GM18498 (cell line): ENCODE results near the gene GASK1B.

Experiments
- ATAC-seq: cut with Tn5 transposase; IDR thresholded peaks from one replicate; pipeline ENCODE4 v1.9.1; 2021; ENCODE audit warnings: mild to moderate bottlenecking, moderate library complexity; ENCODE audit not compliant: unreplicated experiment

The GASK1B gene

DNA sequence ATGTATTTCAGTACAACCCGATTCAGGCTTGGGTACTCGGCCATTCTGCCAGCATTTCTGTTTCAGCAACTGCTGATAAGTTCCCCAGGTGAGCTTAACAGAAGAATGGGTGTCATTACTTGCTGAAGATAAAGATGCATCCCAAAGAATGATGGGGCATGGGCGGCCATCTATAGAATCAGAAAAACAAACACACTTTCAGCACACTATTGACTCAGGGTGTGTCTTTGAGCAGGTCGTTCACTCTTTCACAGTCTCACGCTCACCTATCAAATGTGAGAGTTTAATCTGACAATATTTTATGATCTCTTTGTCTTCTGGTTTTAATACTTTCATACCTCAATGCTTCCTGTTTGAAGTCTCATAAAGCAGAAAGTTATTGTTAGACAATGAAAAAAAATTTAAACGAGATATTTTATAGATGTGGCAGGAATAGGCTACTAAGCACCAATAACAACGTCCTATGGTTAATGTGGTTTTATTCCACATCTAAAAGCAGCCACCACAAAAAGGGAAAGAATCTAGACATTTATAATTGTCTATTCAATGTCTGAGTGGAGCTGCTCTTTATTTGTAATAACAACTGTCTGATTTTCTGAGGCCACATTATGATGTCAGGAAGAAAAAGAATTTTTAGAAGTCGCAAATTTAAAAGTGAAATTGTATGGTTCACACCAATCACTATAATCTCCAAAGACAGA lies 17.0 kb downstream of the GASK1B start:
- ATAC-seq, result no peak

DNA sequence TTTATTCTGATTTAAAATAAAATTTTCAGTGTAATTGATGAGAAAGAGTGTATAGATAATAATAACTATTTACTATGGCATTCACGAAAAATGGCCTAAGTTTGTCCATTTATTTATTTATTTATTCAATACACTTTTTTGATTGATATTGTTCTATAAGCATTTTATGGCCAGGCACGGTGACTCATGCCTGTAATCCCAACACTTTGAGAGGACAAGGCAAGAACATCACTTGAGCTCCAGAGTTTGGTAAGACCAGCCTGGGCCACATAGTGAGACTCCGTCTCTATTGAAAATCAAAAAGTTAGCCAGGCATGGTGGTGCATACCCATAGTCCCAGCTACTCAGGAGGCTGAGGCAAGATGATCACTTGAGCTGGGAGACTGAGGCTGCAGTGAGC lies 25.7 kb downstream of the GASK1B start:
- no peak for ATAC-seq

DNA sequence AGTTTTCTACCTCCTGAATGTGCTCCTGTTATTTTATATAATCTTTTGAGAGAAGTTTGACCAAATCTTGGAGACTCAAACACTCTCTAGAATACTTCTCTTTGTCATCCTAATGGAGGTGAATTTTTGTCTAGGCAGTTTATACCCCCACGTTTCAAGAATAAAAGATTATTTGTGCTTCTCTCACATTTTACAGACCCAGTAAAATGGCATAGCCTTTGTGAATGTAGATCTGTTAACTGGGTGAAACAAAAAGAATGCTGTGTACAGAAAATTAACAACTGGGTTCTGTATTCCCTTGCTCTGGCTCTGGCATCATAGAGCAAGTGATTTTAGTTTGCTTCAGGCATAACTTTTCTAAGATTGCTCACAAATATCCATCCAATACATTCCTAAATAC lies 26.1 kb downstream of the GASK1B start:
- ATAC-seq, result no peak

DNA sequence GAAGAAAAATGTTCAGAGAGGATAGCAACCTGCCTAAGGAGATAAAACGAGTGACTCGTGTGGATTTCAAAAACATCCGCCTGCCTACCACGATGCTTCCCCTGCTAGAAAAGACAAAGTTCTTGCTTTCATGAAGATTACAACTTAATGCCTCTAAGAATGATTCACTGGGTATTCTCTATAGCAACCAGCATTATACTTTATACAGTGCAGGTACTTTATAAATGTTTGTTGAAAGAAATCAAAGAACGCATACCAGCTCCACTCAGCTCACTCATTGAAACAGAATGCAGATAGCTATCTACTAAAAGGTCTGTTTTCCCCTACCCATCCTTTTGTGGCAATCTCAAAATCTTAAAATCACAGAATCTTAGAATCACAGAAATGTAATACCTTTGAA lies 33.7 kb downstream of the GASK1B start:
- ATAC-seq, result no peak

DNA sequence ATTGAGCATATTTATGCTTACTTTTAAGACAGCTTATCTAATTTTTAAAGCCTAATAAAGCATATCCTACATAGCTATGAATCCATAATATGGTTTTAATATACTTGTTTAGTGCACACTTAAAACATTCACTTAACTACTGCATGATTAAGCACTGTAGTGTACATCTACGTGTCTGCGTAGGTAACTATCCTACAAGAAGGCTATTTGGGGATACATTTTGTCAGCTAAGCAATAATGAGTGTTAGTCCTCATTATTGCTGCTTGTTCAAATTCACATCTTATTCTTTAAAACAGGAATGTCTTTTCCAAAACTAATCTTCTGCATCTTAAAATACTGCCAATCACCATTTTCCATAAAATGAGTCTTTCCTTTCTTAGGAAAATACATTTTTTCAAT lies 38.6 kb downstream of the GASK1B start:
- no peak for ATAC-seq

DNA sequence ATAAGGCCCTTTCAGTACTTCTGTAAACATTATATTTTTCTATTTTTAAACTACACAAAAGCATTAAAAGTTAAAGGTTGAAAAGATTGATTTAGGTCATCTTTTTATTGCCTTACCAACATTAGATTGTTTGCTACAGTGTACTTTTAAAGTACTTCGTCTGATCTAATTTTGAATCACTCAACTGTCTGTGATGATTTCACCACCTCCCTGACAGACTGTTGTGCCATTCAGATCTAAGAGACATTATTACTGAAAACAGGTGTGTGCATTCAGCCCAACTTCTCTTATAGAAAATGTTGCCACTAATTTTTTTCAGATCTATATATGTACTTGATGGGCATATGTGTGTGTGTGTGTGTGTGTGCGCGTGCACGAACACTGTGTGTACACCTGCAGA lies 39.3 kb downstream of the GASK1B start:
- ATAC-seq, result no peak

DNA sequence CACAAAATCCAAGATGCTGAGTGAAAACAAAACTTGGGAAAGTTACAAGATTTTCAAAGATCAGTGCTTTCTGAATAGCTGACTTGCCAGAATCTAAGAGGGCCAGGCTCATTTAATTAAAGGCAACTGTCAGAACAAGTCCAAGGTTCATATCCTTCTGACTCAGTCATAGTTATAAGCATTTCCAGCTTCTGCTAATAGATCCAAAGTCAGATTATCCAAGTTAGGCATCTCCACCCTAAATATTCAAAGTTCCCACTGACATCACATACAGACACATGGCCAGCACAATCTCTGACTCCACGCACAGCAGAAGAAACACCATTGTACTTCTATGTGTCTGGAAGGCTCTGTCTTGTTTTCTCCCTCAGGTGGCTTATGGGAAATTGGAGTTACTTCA lies 41.8 kb downstream of the GASK1B start:
- ATAC-seq, result no peak

DNA sequence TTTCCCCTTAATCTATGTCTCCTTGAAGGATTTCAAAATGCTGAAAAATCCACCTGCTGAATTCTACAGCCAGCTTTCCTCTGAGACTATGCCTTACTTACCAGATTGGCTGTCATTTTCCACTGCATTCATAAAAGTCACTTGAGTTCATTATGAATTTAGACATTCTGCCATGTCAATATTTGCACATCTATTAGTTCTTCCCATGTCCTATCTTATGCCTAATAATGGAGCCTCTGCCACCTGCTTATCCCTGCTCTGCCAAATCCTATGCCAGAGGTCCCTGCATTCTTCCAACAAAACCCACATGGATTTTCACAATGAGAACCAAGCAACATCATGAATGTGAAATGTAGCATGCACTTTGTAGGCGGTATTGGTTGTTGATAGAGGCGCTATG lies 42.6 kb downstream of the GASK1B start:
- no peak for ATAC-seq

DNA sequence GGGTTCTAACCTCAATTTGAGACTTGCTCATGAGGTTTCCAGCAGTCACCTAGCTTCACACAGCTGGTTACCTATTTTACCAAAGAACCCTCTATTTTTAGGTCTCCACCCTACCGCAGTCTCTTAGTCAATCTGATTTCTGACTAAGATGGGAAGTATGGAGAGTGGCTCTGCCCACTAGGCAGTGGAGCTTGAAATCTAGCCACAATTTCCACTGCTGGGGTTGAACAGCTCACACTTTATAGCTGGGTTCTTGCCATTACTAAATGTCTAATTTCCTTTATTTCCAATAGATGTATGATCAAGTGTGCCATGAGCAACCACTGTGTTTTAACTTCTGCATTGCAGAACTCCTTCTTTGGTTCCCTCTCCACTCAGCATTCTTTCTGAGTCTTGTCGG lies 43.1 kb downstream of the GASK1B start:
- ATAC-seq, result peak; percentile 92

DNA sequence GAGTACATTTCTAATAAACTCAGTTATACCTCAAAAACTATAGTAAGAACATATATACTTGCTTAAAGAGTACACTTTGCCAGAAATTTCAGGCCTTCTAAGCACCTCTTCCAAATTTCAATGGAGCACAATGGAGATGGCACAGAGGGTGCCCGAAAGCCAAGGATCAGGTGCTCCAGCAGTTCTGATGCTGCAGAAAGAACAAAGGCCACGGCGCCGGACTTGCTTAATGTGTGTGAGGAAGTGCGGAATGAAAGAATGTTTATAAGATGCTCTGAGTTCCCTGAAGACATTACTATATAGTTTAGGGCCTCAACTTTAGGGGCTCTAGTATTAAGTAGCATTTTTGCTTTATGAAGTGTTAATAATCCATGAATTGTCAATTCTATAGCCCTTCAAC lies 44.3 kb downstream of the GASK1B start:
- no peak for ATAC-seq

DNA sequence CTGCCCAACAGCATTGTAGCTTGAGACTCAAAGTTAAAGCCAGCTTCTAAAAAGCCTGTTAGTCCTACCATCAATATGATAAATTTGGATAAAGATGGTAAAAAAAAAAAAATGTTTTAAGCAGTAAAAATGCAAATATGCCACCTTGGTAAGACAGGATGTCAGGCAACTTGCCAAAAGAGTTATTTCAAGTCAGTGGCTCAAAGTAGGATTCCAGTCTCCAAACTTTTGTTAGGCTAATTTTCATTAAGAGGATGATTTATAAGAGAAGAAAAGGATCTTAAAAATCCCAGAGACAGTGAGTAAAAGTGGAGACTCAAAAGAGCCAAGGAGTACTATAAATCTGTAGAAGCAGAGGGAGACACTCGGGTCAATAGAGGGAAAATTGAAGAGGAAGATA lies 47.5 kb downstream of the GASK1B start:
- ATAC-seq, result no peak
